ENCODE measurements around the gene JAM3. TPM values are rescaled to one million over a fixed set of nuclear protein-coding genes. Genes with fewer than 3 reads are reported as not detected.

The JAM3 gene
- total and polyA plus RNA-seq, 2 of the 13 experiments (the other 11 are each of a cell fraction or from before 2014, with no cell fraction given) = 0.98 to 2.8 TPM

DNA sequence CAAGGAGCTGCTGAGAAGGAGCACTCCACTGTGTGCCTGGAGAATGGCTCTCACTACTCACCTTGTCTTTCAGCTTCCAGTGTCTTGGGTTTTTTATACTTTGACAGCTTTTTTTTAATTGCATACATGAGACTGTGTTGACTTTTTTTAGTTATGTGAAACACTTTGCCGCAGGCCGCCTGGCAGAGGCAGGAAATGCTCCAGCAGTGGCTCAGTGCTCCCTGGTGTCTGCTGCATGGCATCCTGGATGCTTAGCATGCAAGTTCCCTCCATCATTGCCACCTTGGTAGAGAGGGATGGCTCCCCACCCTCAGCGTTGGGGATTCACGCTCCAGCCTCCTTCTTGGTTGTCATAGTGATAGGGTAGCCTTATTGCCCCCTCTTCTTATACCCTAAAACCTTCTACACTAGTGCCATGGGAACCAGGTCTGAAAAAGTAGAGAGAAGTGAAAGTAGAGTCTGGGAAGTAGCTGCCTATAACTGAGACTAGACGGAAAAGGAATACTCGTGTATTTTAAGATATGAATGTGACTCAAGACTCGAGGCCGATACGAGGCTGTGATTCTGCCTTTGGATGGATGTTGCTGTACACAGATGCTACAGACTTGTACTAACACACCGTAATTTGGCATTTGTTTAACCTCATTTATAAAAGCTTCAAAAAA lies 82.3 kb downstream of the JAM3 start (continued):
- TF ChIP-seq, protein P1, sequence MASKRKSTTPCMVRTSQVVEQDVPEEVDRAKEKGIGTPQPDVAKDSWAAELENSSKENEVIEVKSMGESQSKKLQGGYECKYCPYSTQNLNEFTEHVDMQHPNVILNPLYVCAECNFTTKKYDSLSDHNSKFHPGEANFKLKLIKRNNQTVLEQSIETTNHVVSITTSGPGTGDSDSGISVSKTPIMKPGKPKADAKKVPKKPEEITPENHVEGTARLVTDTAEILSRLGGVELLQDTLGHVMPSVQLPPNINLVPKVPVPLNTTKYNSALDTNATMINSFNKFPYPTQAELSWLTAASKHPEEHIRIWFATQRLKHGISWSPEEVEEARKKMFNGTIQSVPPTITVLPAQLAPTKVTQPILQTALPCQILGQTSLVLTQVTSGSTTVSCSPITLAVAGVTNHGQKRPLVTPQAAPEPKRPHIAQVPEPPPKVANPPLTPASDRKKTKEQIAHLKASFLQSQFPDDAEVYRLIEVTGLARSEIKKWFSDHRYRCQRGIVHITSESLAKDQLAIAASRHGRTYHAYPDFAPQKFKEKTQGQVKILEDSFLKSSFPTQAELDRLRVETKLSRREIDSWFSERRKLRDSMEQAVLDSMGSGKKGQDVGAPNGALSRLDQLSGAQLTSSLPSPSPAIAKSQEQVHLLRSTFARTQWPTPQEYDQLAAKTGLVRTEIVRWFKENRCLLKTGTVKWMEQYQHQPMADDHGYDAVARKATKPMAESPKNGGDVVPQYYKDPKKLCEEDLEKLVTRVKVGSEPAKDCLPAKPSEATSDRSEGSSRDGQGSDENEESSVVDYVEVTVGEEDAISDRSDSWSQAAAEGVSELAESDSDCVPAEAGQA (IDR thresholded peaks at IDR 0.05; ENCODE audit: low read depth) = no peak
- TF ChIP-seq, protein P1 (CRISPR knock-in tag; IDR thresholded peaks at IDR 0.05; ENCODE audit: borderline replicate concordance) = no peak

DNA sequence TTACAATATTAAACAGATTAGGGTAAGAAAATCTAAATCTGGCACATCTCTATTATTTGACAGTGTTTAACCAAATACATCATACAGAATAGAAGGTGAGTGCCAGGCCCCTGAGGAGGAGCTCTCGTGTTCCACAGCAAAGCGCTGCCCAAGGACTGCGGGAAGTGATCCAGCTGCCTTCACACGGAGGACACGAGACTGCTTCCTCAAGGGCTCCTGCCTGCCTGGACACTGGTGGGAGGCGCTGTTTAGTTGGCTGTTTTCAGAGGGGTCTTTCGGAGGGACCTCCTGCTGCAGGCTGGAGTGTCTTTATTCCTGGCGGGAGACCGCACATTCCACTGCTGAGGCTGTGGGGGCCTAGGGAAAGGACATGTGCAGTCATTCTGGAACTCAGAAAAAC lies 83.8 kb downstream of the JAM3 start:
- intact Hi-C loops (cut with micrococcal nuclease; ENCODE audit: unreplicated experiment) = no loop called here
- Histone ChIP-seq H3K9me3 (ENCODE audit: low read length) (no peaks in the 10 kb centered on the region), H4K20me1 (ENCODE audit: insufficient read depth, low read length) (no peaks in the 10 kb centered on the region), H3K27me3 (ENCODE audit: control insufficient read depth in 1 of 2, insufficient read depth in 2 of 2, low read length in 2 of 2) (no peaks in the 10 kb centered on the region), H3K4me1 (ENCODE audit: insufficient read depth, low read length) (no peaks in the 10 kb centered on the region), H3K79me2 (ENCODE audit: insufficient read depth, low read length) (no peaks in the 10 kb centered on the region), H3K36me3 (replicated peaks in 1 of 2; ENCODE audit: control insufficient read depth in 1 of 2, insufficient read depth in 2 of 2, low read length in 2 of 2) (peaks cover 17 to 40% of the 10 kb centered on the region in 2 experiments; a peak in 4 of 5 replicates), H3K4me2 (ENCODE audit: low read depth, low read length) (no peak overlapping the region), H3K27ac (ENCODE audit: extremely low read length, insufficient read depth, low read length) (no peak overlapping the region), H3K4me3 (replicated peaks in 1 of 3; ENCODE audit: insufficient read depth in 1 of 3, low read depth in 2 of 3, low read length in 3 of 3) (no peak overlapping the region), H2AFZ (ENCODE audit: low read length) (no peak overlapping the region), H3K9ac (ENCODE audit: insufficient read depth, low read depth, low read length) (no peak overlapping the region)
- POLR2A ChIA-PET = no interaction called here
- WGBS (ENCODE audit: low lambda C conversion rate) = 96% methylated on average over 9 of the region's 9 CpGs
- no TSS peak for BruUV-seq (replicated peaks)
- in situ Hi-C loops (cut with HindIII; ENCODE audit: extremely low pct_ligation_motif_present, low pct_unique_long_range_greater_than_20kb) = no loop called here
- FAIRE-seq (no peak), ATAC-seq (no peak), DNase-seq (ENCODE audit: low spot score) (no peak)
- TF ChIP-seq ZFP1 (CRISPR knock-in tag; IDR thresholded peaks at IDR 0.05) = no peak
- no peak for TF ChIP-seq RAD21 (CRISPR knock-in tag; IDR thresholded peaks at IDR 0.05)
- CTCF ChIA-PET (ENCODE audit: low intra/inter-chr PET ratio, low total read pairs) = no interaction called here
